Mesothelial cell of epicardium (in vitro differentiated cells): ENCODE results near the gene PPIH. TPM values are rescaled to one million over a fixed set of nuclear protein-coding genes. Genes with fewer than 3 reads are reported as not detected.

Experiments
- DNase-seq, 2 experiments: peaks; one replicate each; pipeline ENCODE4 v3.0.0; 2021; ENCODE audit warnings: low spot score in 2 of 2; ENCODE audit not compliant: unreplicated experiment in 2 of 2
- H3K27ac Mint-ChIP-seq: 2 replicates; pipeline ENCODE4 v1.8.0; 2021; ENCODE audit warnings: mixed read lengths
- H3K27me3 Mint-ChIP-seq: 2 replicates; pipeline ENCODE4 v1.8.0; 2021; ENCODE audit warnings: low read depth, mixed read lengths
- H3K36me3 Mint-ChIP-seq: 2 replicates; pipeline ENCODE4 v1.8.0; 2021; ENCODE audit warnings: mixed read lengths
- H3K4me1 Mint-ChIP-seq: 2 replicates; pipeline ENCODE4 v1.8.0; 2021; ENCODE audit warnings: mixed read lengths
- H3K4me3 Mint-ChIP-seq: 2 replicates; pipeline ENCODE4 v1.8.0; 2021; ENCODE audit warnings: mild to moderate bottlenecking, moderate library complexity, mixed read lengths
- H3K9me3 Mint-ChIP-seq: 2 replicates; pipeline ENCODE4 v1.8.0; 2021; ENCODE audit warnings: mixed read lengths
- total RNA-seq: library from RNA; stranded (reverse); gene quantifications from 3 replicates; pipeline ENCODE4 v1.2.1, GENCODE V29; 2021
- TF ChIP-seq, protein P1 (sequence below): fragments of 200-600 bp; sonication (generic); IDR thresholded peaks from one replicate; pipeline ENCODE4 v1.5.0; 2021; ENCODE audit warnings: antibody characterized with exemption; ENCODE audit not compliant: unreplicated experiment

PPIH gene
- total RNA-seq, 1 donor from 2014 or later = 42.5 TPM

DNA sequence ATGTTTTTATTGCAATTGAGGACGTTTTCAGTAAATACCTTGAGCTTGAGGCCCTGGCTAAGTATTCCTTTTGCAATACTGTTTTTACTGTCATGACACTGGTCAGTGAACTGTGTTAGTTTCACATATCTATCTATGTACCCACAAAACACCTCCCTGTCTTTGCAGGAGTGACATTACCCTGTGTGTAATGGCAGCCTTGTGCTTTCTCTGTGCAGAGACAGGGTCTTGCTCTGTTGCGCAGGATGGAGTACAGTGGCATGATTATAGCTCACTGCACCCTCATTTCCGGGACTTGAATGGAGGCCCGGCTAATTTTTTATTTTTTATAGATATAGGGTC lies 32.9 kb downstream of the PPIH start:
- Mint-ChIP-seq H3K4me1 (peaks cover 46% of the 10 kb centered on the region), H3K4me3 (no peak overlapping the region), H3K9me3 (no peaks in the 10 kb centered on the region), H3K27me3 (no peaks in the 10 kb centered on the region), H3K27ac (no peak overlapping the region), H3K36me3 (peaks cover 14% of the 10 kb centered on the region)
- no peak for DNase-seq
- TF ChIP-seq, protein P1, sequence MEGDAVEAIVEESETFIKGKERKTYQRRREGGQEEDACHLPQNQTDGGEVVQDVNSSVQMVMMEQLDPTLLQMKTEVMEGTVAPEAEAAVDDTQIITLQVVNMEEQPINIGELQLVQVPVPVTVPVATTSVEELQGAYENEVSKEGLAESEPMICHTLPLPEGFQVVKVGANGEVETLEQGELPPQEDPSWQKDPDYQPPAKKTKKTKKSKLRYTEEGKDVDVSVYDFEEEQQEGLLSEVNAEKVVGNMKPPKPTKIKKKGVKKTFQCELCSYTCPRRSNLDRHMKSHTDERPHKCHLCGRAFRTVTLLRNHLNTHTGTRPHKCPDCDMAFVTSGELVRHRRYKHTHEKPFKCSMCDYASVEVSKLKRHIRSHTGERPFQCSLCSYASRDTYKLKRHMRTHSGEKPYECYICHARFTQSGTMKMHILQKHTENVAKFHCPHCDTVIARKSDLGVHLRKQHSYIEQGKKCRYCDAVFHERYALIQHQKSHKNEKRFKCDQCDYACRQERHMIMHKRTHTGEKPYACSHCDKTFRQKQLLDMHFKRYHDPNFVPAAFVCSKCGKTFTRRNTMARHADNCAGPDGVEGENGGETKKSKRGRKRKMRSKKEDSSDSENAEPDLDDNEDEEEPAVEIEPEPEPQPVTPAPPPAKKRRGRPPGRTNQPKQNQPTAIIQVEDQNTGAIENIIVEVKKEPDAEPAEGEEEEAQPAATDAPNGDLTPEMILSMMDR = no peak

DNA sequence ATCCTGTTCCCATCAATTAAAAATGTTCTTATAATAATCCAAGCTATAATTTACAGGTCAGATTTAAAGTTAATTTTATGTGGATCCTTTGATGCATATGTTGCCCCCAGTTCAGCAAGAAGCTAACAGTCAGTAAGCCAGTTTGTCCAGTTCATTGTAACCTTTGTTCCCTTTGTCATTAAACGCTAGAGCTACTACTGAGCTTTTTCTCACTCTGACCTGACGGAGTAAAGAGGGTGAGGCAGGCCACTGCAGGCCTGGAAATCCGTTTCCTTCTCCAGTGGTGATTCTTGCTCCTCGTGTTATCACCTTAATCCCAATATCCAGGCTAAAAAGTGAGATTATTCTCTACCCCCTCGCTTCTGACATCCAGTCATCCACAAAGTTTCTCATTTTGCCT lies 34.2 kb downstream of the PPIH start:
- no peak for DNase-seq
- peaks cover 38% of the 10 kb centered on the region for H3K4me1 Mint-ChIP-seq
- TF ChIP-seq, protein P1 = no peak
- no peak overlapping the region for H3K4me3 Mint-ChIP-seq
- H3K36me3 Mint-ChIP-seq = peaks cover 23% of the 10 kb centered on the region
- H3K9me3 Mint-ChIP-seq = no peaks in the 10 kb centered on the region
- peak overlapping the region; percentile 52 for H3K27ac Mint-ChIP-seq
- no peaks in the 10 kb centered on the region for H3K27me3 Mint-ChIP-seq

DNA sequence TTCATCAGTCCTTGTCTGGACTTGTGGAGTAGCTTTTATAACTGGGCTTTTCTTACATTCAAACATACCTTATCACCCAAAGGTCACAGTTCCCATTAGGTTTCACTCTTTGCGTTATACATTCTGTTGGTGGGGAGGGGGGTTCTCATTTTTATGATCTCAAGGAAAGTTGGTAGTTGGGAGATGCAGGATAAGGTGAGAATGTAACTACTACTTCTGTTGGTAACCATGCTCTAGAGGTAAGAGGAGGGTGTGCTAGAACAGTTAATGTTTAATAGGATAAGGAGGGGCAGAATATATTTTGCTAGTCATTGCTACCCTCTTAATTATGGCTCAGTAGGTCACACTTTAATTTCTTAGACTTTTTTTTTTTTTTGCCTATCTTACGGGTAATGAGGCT lies 34.7 kb downstream of the PPIH start:
- peaks cover 34% of the 10 kb centered on the region for H3K4me1 Mint-ChIP-seq
- TF ChIP-seq, protein P1 = no peak
- H3K4me3 Mint-ChIP-seq = no peak overlapping the region
- peaks cover 26% of the 10 kb centered on the region for H3K36me3 Mint-ChIP-seq
- no peak for DNase-seq
- H3K27ac Mint-ChIP-seq = peak overlapping the region; percentile 52
- H3K27me3 Mint-ChIP-seq = no peaks in the 10 kb centered on the region
- H3K9me3 Mint-ChIP-seq = no peaks in the 10 kb centered on the region

DNA sequence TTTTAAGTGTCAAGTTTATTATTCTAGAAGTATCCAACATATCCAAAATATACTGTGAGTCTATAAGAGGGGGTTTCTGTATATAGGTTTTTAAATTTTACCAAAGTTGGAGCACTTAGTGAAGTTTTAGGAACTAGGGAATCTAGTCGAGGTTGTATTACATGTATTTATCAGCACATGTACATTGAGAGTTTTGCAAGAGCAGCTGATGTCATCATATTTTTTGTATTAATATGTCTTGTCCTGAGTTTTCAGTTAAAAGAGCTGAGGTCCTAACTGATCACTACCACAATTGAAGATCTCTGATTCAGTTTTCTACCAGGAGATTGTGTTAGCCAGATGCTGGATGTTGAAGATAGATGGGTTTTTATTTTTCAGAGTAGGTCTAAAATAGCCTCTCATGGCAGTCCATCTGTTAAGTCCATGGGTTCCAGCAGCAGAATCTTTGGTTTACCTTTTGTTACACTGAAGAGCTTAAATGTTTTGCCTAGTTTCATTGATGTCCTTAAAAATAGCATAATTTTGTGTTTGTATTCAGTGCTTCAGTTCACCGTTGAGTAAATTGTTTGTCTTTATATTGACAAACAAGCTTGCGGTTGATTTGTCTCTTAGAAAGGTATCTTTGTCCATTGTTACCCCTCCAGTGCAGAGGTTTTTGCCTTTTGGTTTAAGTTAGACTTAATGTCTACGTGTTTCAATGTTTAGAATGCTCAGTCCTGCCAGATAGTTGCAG lies 40.0 kb downstream of the PPIH start:
- DNase-seq = no peak
- Mint-ChIP-seq H3K9me3 (no peaks in the 10 kb centered on the region), H3K36me3 (peaks cover 65% of the 10 kb centered on the region), H3K27me3 (no peaks in the 10 kb centered on the region), H3K4me1 (peaks cover 8% of the 10 kb centered on the region), H3K27ac (no peak overlapping the region), H3K4me3 (no peak overlapping the region)
- TF ChIP-seq, protein P1 = no peak

DNA sequence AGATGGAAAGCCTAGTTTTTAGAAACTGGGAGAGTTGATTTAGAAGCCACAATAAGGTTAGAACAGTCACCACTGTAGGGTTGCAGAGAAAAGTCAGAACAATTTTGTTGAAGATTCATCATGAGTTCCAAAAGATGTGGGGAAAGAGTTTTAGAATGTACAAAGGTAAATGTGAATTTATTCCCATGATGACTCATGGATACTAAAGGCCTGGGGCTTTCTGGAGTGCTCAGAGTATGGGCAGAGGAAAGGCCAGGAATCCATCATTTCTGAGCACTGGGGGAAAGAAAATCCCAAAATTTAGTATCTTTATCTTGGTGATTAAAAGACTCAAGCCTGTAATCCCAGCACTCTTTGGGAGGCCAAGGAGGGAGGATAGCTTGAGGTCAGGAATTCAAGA lies 41.8 kb downstream of the PPIH start:
- H3K36me3 Mint-ChIP-seq = peaks cover 74% of the 10 kb centered on the region

More for the DNA sequence above, 41.8 kb downstream of the PPIH start:
- no peak for DNase-seq
- Mint-ChIP-seq H3K4me1 (peaks cover 3% of the 10 kb centered on the region), H3K27me3 (no peaks in the 10 kb centered on the region), H3K27ac (no peak overlapping the region), H3K9me3 (no peaks in the 10 kb centered on the region), H3K4me3 (no peak overlapping the region)
- TF ChIP-seq, protein P1 = no peak
